Renal cortex interstitium (tissue), 11 donors: ENCODE results near the gene ADORA2A. TPM values are rescaled to one million over a fixed set of nuclear protein-coding genes. Genes with fewer than 3 reads are reported as not detected.

Experiments used
- DNase-seq, 11 donors: peaks; one replicate each; pipeline ENCODE4 v3.0.0-alpha.2; 2013; ENCODE audit warnings: low read depth in 9 of 11, low spot score in 4 of 11; ENCODE audit errors: extremely low read depth in 1 of 11
- polyA plus RNA-seq, 3 donors: library from polyadenylated mRNA; unstranded; fragments of 120-200 nt; gene quantifications; one replicate each; pipeline ENCODE4 v1.2.1, GENCODE V29; 2013; ENCODE audit not compliant: insufficient read length in 3 of 3

ADORA2A gene
- polyA plus RNA-seq, 3 donors, result 5.8 to 8.0 (median 8.0) TPM

DNA sequence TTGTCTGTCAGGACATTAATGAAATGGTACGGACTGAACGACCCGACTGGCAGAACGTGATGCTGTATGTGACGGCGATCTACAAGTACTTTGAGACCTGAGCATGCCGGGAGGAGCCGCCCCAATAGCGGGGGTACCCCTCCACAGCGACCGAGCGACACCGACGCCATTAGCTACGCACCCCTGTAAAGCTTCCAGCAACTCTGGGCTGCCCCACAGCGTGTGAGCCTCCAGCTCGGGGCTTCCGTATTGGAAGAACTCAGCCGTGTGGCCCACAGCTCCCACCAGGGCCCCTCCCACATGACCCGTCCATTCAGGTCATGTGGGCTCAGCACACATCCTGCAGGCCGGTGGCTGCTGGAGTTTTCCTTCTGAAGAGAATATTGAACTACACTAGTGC lies 12.9 kb upstream of the ADORA2A start:
- DNase-seq, result no peak

DNA sequence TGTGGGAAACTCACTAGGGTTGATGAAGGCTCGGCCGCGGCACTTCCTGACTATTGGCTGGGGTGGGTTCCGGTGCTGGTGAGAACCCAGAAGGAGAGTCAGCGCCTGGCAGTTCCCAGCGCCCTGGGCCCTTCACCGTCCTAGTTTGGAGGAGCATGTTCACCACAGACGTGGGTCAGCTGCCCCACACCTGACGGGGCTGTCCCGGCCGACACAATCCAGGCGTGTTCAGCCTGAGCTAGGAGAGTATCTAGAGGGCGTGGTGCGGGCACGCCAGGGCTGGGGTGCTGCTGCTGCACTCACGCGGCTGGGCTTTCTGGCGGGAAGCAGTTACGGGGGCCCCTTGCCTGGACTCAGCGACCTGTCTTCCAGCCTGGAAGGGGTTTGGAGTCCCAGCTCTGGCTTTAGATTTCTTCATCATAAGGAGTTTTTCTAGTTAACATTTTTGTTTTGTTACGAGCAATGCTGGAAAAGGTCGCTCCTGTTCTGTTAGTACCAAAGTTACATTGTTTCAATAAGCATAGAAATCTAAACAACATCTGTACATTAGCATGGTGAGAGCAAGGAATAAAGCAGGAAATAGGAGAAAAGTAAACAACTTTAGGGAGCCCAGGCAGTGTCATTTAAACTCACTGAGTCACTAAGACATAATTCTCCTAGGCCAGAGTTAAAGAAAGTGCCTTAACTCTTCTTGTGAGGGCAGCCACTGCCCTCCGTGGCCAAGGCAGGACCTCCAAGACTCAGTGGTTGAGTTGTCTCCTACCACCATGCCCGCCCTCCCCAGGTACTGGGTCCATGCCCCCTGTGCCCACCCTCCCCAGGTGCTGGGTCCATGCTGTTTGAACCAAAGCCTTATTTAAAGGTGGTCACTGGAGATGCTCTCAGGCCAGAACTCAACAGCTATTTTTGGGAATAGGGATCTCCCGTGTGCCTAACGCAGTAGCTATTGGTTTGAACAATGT lies 12.1 kb upstream of the ADORA2A start:
- no peak for DNase-seq

DNA sequence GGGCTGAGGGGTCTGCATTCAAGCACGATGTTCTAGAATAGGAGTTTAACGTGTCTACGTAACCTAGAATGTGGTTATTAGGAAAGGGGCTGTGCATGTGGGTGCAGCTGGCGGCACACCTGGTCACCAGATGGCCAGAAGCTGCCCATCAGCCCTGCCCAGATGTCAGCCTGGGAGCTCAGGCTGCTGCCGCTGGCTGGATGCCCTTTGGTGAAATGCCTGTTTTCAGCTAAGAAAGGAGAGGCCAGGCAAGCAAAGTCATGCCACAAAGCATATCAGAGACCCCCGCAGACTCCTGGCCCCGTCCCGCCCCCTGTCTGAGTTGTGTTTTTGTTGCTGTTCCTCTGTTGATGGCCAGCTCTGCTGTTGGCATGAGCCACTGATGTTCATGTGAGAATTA lies 11.3 kb upstream of the ADORA2A start:
- DNase-seq, result no peak

DNA sequence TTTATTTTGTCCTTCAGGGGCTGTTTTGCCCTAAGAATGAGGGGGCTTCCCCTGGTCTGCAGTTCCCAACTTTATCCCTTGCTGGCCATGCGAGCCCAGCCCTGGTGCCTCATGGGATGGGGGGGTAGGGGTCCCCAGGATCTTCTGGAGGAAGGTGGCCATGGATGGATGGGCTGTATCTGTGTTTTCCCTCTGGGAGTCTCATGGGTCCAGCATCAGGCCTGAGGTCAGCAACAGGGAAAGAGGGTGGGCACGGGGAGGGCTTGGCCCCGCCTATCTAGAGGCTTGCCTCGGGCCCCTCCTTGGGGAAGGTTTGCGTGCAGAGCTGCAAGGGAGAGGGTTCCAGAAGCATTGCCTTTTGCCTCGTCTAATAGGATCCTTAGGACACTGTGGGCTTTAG lies 10.8 kb upstream of the ADORA2A start:
- no peak for DNase-seq

DNA sequence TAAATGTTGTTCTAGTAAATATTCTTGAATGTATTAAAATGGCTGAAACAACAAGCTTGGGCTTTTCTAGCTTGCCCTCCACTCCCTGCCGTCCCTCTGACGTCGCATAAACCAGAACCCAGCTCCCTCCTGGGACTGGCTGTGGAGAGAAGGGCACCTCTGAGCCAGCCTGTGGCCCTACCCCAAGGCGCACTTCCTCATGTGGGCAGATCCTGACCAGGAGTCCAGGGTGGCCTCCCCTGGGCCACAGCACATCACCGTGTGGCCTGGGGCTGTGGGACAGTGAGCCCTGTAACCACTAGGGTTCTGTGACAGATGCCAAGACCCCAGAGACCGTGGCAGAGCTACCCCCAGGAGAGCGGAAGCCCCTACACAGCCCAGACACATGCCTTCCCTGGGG lies 10.2 kb upstream of the ADORA2A start:
- DNase-seq, result no peak

DNA sequence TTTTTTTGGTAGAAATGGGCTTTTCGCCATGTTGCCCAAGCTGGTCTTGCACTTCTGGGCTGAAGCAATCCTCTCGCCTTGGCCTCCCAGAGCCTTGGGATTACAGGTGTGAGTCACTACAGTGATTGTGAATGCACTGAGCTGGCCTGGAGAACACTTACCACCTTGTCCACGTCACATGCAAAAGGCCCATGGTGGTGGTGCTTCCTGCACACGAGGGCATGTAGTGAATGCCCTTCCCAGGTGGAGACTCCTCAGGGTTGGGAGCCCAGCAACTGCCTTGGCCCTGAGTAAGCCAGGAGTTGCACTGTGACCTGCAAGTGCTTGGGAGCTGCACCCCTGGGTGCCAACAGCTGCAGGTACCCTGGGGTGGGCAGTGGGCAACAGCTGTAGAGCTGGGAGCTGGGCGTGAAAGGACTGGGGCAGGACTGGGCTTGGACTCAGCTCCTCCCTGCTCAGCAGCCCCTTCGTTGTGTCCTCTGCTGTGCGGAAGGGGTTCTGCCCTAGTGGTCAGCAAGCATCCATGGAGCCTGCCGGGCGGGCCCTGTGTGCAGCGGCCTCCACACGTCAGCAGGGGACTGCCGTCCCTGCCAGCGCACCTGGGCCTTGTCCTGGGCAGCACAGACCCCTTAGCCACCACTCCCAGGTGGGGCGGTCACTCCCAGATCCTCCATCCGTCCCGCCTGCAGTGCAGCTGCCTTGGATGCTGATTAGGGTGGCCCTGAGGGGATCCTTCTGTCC lies 9.3 kb upstream of the ADORA2A start:
- no peak for DNase-seq

DNA sequence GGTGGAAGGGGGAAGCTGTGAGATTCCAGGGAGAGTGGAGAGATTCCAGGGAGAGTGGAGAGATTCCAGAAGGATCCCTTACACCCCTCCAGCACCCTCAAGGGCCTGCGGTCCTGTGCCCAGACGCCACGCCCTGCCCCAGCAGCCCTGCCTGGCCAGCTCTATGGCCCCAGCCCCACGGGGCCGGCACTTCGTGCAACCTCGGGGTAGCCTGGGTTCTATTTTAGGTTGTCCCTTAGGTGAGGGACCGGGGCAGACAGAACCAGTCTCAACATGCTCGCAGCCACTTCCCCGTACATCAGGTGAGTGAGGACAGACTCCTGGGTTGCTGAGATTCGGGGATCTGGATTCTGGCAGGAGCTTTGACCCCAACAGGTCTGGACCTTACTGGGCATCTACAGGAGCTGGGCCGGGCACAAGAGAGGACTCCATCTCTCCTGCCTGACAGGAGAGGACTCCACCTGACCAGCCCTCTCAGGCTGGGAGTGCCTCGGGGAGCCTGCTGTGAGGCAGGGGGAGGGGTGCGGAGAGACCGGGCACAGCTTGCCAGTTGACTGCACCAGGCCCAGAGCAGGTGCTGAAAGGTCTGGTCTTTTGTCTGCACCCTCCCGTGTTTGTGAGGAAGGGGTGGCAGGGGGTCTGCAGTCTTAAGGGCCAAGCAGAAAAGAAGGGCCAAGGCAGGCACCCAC lies 8.5 kb upstream of the ADORA2A start:
- no peak for DNase-seq

DNA sequence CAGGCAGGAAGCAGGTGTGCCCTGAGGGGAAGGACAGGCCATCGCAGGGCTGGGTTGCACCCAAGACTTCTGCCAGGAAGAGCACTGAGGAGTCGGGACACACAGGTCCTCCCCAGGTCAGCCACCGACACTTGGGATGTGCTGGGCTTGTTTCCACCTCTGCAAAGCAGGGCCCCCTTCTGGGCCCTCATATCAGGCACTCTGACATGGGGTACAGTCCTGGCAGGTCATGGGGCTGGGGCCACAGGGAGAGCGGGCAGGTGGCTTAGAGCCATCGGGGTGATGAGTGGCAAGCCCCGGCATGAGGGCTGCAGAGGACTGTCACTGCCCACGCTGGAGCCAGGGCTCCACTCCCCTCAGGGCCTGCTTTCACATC lies 7.9 kb upstream of the ADORA2A start:
- DNase-seq, result no peak

DNA sequence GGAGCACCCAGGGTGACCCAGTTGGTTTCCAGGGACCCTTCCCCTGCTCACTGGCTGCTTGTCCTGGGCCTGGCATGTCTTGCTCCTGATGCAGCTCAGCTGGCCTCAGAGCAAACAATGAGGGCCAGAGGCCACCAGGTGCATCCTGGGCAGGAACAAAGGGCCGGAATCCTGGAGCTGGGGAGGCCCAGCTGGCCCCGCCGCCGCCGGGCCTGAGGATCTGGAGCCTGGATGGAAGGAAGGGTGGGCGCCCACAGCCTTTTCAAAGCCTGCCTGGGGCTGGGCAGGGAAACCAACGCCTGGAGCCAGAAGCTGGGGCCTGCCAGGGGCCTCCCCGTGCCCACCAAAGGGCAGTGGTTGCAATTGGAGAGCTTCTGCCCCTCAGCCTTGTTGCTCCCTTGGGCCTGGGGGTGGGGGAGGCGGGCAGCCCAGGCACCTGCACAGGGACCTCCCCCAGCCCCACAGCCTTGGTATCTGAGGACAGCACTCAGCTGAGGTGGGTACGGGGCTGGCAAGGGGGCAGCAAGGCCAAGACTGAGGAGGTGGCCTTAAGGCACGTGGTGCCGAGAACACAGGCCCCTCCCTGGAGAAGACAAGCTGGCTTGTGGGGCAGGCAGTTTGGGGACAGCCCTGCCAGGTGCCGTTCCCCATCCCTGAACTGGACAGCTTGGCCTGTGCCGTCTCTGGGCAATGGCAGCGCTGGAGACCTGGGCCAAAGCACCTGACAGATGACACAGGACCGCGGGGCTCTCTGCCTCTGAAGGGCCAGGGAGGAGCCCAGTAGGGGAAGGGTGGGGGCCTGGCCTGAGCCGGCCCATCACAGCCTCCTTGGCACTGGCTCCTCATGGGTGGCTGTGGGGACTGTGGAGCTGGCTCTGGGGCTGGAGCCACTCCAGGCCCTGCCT lies 7.1 kb upstream of the ADORA2A start:
- no peak for DNase-seq

DNA sequence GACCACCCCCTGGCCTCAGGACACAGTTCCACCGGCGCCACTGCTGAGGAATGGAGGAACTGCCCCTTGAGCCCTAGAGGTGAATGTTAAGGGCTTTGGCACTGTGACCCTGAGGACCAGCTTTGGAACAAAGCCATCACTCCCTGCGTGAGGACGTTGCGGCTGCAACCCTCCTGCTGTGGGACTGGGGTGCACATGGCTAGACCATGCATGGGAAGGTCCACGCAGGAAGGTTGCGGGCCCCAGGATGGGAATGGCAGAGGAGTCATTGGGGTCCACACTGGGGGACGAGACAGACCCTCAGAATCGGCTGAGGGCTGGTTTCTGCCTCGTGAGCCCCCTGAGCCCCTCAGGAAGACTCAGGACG lies 6.4 kb upstream of the ADORA2A start:
- DNase-seq, result no peak

DNA sequence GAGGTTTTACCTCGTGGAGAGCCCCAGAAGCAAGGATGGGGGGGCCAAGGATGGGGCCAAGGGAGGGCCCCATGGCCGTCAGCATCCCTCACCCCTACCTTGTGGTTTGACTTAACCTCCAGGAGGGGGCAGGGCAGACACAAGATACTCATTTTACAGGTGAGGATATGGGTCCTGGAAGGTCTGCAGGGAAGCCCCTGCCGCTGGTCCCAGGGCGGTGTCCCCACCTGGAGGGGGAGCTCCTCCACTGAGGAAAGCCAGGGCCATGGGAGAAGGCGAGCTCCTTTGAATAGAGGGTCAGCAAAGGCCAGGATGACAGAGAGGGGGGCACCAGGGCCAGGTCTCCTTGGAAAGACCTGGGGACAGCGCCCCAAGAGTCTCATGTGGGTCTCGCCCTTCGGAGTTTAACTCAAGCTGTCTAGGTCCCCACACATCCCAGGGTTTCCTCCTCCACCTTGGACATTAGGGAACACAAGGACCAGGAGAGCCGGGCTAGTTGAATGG lies 5.9 kb upstream of the ADORA2A start:
- DNase-seq, result no peak

DNA sequence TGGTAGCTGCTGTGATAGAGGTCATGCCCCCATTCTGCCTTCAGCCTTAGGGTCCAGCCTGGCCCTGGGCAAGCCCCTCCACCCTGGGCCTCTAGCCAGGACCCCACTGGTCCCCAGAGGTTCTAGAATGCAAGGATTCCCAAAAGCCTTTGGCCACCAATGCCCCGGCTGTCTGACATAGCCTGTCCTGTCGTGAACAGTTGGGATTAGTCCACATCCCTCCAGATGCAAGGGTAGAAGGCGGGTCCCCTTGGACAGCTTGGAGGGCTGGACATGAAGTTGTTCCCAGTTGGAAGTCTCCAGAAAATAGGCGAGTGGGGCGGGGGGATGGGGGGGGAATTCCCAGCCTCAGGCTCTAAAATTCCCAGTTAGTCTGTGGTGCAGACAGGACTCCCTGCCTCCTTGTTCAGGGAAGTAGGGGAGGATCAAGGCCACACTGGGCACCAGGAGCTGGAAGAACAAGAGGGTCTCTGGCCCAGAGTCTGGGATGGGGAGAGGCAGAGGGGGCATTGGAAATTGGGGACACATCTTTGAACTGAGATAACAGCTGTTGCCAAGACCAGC lies 5.2 kb upstream of the ADORA2A start:
- no peak for DNase-seq

DNA sequence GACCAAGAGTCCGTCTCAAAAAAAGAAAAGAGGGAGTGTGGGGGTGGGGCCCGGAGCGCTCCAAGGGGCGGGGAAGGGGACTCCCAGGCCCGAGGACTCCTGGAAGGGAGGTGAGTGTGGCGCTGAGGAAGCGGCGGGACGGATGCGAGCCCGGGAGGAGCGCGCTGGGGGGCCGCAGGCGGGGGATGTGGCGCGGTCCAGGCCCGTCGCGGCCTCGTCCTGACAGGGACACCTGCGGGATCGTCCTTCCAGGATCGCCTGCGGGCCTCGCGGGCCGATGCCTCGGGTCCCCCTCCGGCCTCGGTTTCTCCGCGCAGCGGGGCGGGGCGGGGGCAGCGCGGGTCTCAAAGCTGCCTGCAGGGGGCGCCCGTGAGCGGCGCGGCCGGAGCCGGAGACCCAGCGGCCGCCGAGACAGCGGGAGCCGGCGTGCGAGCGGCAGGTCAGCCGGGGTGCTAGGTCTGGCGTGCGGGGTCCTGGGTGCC lies 3.8 kb upstream of the ADORA2A start:
- DNase-seq, result no peak

DNA sequence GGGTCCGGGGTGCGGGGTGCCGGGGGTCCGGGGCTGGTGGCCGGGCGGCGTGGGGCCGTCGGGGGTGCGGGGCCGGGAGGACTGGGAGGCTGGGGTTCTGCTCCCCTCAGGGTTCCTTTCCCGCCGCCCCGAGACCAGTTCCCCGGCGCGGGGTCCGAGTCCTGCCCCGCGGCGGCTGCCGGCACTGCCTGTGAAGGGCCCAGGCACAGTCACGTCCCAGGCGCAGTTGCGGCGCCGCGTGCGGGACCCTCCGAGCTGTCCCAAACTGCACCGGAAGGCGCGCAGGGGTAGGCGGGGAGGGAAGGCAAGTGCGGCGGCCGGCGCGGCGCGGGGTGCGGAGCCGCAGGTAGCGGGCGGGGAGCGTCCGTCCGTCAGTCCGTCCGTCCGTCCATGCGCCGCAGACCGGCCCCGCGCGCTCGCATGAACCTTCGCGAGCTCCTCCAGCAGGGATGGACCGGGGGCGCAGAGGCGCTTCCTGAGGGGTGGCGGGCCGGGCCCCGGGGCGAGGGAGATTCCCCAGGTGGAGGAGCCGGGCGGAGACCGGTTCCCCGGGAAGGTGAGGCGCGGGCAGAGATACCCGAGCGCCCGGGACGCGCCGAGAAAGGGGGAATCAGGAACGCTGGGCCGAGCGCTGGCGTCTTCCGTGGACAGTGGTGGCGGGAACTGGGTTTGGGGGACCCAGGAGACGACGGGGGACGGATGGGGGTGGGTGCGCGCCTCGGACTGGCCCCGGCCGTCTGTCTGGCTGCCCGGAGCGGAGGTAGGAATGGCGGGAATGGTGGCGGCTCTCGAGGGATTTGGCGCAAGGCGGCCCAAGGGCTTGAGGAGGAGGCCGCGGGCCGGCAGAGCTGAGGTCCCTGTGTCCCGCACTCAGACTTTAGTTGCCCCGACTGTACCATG lies 3.1 kb upstream of the ADORA2A start:
- no peak for DNase-seq

DNA sequence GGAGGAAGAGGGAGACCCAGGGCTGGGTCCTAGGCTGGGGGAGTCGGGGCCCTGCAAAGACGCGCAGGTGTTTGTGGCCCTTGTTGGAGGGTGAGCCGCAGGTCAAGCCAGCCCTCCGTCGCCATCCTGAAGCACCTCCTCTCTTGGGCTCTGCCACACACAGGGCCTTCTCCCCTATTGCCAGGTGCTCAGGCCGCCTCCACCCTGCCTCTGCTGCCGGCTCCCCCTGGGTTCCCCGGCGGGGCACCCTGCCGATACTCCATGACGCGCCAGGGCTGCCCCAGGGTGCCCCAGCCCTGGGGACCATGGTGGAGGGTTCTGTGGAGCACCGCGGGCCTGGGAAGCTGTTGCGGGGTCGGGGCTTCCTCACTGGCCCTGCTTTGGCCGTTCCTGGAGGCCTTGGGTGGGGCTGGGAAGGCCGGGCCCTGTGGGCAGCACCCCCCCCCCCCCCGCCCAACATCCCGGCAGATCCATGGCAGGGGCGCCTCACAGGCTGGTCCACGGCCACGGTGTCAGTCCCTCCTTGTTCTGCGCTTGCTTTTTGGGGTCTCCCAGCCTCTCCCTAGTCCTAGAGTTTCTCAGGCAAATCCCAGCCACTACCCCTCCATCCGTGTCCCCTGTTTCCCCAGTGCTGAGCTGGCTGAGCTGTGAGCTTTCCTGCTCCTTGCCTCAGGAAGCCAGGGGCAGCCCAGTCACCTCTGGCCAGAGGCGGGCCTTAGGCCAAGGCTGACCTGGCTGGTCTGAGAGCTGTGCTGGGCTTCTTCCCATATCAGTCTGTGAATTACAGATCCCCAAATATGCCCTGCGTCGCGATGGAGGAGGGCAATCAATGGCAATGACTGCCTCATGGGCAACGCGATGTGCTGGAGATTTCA lies 2.3 kb upstream of the ADORA2A start:
- DNase-seq, result no peak

DNA sequence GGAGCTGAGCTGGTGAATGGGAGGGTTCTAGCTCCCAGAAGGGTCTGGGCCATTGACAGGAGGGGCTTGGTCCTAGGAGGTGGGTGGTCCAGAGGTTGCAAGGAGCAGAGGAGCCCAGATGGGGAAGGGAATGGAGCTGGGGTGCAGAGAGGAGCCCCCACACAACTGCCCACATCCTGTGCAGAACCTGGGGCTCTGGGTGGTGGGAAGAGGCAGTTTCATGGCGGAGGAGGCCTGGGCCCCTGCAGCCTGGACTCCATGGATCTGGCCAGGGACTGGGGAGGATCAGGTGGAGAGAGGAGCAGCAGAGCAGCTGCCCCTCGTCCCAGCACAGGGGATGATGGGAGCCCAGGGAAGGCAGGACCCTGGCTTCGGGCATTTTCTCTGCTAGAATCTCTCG lies 963 bp upstream of the ADORA2A start:
- DNase-seq, result no peak
